Measurements from ENCODE around the gene TTI1.

DNA sequence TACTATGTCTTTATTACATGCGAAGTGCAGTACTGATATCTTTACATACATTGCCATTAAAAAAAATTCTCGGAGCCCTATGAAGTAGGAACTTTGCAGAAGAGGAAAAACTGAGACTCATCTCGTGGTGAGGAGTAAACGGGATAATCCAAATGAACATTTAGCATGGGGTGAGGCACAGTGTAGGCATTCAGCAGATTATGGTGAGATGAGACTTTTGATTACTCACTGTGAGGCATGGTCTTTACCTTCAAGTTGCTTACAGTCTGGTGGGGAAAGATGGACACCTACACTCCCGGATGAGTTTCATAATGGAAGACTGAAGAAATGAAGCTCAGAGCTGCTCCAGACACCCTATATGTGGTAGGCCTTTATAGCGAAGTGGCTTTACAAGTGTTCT lies 1.7 kb upstream of the TTI1 start:
- TF ChIP-seq TCF12 (IDR thresholded peaks at IDR 0.05; ENCODE audit: low read depth) (no peak), NFIC (IDR thresholded peaks at IDR 0.05) (no peak), TAF1 (IDR thresholded peaks at IDR 0.05; ENCODE audit: low read depth) (no peak), FOXM1 (IDR thresholded peaks at IDR 0.05; ENCODE audit: borderline replicate concordance, low read depth) (no peak), EP300 (IDR thresholded peaks at IDR 0.05; ENCODE audit: borderline replicate concordance) (no peak), CREB1 (IDR thresholded peaks at IDR 0.05; ENCODE audit: low read depth) (no peak), YY1 (IDR thresholded peaks at IDR 0.05; ENCODE audit: low read depth) (no peak), RAD21 (IDR thresholded peaks at IDR 0.05; ENCODE audit: low read depth) (no peak)
- TF ChIP-seq, protein P1, sequence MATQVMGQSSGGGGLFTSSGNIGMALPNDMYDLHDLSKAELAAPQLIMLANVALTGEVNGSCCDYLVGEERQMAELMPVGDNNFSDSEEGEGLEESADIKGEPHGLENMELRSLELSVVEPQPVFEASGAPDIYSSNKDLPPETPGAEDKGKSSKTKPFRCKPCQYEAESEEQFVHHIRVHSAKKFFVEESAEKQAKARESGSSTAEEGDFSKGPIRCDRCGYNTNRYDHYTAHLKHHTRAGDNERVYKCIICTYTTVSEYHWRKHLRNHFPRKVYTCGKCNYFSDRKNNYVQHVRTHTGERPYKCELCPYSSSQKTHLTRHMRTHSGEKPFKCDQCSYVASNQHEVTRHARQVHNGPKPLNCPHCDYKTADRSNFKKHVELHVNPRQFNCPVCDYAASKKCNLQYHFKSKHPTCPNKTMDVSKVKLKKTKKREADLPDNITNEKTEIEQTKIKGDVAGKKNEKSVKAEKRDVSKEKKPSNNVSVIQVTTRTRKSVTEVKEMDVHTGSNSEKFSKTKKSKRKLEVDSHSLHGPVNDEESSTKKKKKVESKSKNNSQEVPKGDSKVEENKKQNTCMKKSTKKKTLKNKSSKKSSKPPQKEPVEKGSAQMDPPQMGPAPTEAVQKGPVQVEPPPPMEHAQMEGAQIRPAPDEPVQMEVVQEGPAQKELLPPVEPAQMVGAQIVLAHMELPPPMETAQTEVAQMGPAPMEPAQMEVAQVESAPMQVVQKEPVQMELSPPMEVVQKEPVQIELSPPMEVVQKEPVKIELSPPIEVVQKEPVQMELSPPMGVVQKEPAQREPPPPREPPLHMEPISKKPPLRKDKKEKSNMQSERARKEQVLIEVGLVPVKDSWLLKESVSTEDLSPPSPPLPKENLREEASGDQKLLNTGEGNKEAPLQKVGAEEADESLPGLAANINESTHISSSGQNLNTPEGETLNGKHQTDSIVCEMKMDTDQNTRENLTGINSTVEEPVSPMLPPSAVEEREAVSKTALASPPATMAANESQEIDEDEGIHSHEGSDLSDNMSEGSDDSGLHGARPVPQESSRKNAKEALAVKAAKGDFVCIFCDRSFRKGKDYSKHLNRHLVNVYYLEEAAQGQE (IDR thresholded peaks at IDR 0.05; ENCODE audit: low read depth) = no peak
- TF ChIP-seq, protein P2, sequence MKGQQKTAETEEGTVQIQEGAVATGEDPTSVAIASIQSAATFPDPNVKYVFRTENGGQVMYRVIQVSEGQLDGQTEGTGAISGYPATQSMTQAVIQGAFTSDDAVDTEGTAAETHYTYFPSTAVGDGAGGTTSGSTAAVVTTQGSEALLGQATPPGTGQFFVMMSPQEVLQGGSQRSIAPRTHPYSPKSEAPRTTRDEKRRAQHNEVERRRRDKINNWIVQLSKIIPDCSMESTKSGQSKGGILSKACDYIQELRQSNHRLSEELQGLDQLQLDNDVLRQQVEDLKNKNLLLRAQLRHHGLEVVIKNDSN (IDR thresholded peaks at IDR 0.05) = no peak

Data from Ishikawa (cell line).